ENCODE measurements around the gene ANXA3. TPM values are rescaled to one million over a fixed set of nuclear protein-coding genes. Genes with fewer than 3 reads are reported as not detected.

Gene ANXA3
- total and polyA plus RNA-seq, 2 donors (not counting 3 experiments of a cell fraction or from before 2014, with no cell fraction given) = 52.9 to 78.4 TPM

DNA sequence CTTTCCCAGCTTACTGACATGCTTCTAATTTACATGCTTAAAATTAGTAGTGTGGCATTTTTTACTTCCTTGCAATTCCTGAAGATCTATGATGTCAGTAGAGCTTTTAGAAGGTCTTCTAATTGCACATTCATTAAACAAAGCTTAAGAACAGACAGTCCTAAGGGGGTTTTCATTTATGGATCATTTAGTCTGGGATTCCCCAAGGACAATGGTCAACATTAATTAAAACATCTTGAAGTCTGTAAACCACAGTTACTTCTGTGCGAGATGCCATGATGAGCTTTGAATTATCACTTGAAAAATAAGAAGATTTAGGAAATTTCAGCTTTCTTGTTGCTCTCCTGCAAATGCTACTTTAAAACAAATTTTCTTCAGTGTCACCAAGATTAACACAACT, 20.2 kb downstream of the ANXA3 start:
- no peak overlapping the region for H3K9ac ChIP-seq (replicated peaks; ENCODE audit: extremely low read depth, insufficient read depth, low read length)
- FAIRE-seq (no peak), DNase-seq (ENCODE audit: low read depth, low spot score) (no peak)
- no TSS peak for BruUV-seq (replicated peaks)
- intact Hi-C loops (cut with micrococcal nuclease) (no loop called here), dilution Hi-C loops (cut with MboI; ENCODE audit: extremely low pct_ligation_motif_present, low sequenced_read_pairs) (no loop called here)
- no peak overlapping the region for H3K4me2 ChIP-seq (ENCODE audit: insufficient read depth, low read length)
- POLR2A ChIA-PET = no interaction called here
- TF ChIP-seq POLR2A (IDR thresholded peaks at IDR 0.05; ENCODE audit: low read depth, low read length) (no peak), EZH2 (IDR thresholded peaks at IDR 0.05; ENCODE audit: borderline replicate concordance, low read depth, low read length, severe bottlenecking) (no peak), JUN (IDR thresholded peaks at IDR 0.05; ENCODE audit: borderline replicate concordance, insufficient read depth, insufficient read length, low read depth) (no peak), GATA2 (IDR thresholded peaks at IDR 0.05; ENCODE audit: insufficient read depth, insufficient read length, low read depth, low read length) (no peak), MYC (IDR thresholded peaks at IDR 0.05; ENCODE audit: low read depth, low read length) (no peak), FOS (IDR thresholded peaks at IDR 0.05; ENCODE audit: borderline replicate concordance, insufficient read depth, low read length) (no peak), POLR2AphosphoS5 (IDR thresholded peaks at IDR 0.05; ENCODE audit: insufficient read depth, low read depth, low read length) (no peak)
- TF ChIP-seq, protein P1, sequence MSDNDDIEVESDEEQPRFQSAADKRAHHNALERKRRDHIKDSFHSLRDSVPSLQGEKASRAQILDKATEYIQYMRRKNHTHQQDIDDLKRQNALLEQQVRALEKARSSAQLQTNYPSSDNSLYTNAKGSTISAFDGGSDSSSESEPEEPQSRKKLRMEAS (IDR thresholded peaks at IDR 0.05; ENCODE audit: insufficient read depth, insufficient read length) = no peak
- TF ChIP-seq, protein P2, sequence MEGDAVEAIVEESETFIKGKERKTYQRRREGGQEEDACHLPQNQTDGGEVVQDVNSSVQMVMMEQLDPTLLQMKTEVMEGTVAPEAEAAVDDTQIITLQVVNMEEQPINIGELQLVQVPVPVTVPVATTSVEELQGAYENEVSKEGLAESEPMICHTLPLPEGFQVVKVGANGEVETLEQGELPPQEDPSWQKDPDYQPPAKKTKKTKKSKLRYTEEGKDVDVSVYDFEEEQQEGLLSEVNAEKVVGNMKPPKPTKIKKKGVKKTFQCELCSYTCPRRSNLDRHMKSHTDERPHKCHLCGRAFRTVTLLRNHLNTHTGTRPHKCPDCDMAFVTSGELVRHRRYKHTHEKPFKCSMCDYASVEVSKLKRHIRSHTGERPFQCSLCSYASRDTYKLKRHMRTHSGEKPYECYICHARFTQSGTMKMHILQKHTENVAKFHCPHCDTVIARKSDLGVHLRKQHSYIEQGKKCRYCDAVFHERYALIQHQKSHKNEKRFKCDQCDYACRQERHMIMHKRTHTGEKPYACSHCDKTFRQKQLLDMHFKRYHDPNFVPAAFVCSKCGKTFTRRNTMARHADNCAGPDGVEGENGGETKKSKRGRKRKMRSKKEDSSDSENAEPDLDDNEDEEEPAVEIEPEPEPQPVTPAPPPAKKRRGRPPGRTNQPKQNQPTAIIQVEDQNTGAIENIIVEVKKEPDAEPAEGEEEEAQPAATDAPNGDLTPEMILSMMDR (IDR thresholded peaks at IDR 0.05; ENCODE audit: extremely low read depth in 1 of 2, insufficient read depth in 1 of 2, low read depth in 1 of 2, low read length in 2 of 2) = no peak
- no peak overlapping the region for H3K27ac ChIP-seq (ENCODE audit: insufficient read depth, low read depth, low read length)
- no peaks in the 10 kb centered on the region for H3K9me1 ChIP-seq (replicated peaks; ENCODE audit: control insufficient read depth, extremely low read depth, insufficient read depth, low read length)
- H3K9me3 ChIP-seq (replicated peaks; ENCODE audit: control insufficient read depth, insufficient read depth, low read length) = no peaks in the 10 kb centered on the region
- CTCF ChIA-PET = no interaction called here
- H3K4me3 ChIP-seq (replicated peaks in 1 of 3; ENCODE audit: insufficient read depth in 1 of 3, low read depth in 1 of 3, low read length in 3 of 3) = no peak overlapping the region
- no peaks in the 10 kb centered on the region for H3K79me2 ChIP-seq (ENCODE audit: control insufficient read depth, insufficient read depth, low read length)
- H3K27me3 ChIP-seq (ENCODE audit: control insufficient read depth in 2 of 2, insufficient read depth in 2 of 2, low read length in 2 of 2) = no peaks in the 10 kb centered on the region
- H2AFZ ChIP-seq (ENCODE audit: low read depth, low read length) = no peak overlapping the region
- H4K20me1 ChIP-seq (replicated peaks; ENCODE audit: control insufficient read depth, extremely low read depth, insufficient read depth, low read length) = no peaks in the 10 kb centered on the region
- H3K4me1 ChIP-seq (ENCODE audit: control insufficient read depth, extremely low read depth, insufficient read depth, low read length) = peaks cover 15% of the 10 kb centered on the region
- H3K36me3 ChIP-seq (ENCODE audit: control insufficient read depth in 2 of 2, extremely low read depth in 1 of 2, insufficient read depth in 2 of 2, low read length in 2 of 2) = peaks cover 0 to 6% of the 10 kb centered on the region in 2 experiments
